Tibial artery (tissue), 4 donors: ENCODE results near the gene GPRC5B.

ENCODE experiments used
- DNase-seq, 2 donors: peaks; one replicate each; pipeline ENCODE4 v3.0.0-alpha.2; 2019
- H3K27ac ChIP-seq, 2 donors: fragments of 200-600 bp; sonication (generic) in 1 of 2; 1 replicate in 1 of 2; 2 replicates in 1 of 2; pipeline ENCODE4 v1.5.1; 2018 to 2019; ENCODE audit warnings: mild to moderate bottlenecking in 1 of 2
- H3K27me3 ChIP-seq, 2 donors: fragments of 200-600 bp; sonication (generic) in 1 of 2; one replicate each; pipeline versions ENCODE4 v1.5.1 to v1.6.0; 2016 to 2019
- H3K36me3 ChIP-seq, 3 donors: fragments of 200-600 bp; sonication (generic) in 2 of 3; one replicate each; pipeline ENCODE4 v1.5.1; 2016 to 2019; ENCODE audit warnings: mild to moderate bottlenecking in 2 of 3
- H3K4me1 ChIP-seq, 4 donors: fragments of 200-600 bp; sonication (generic) in 2 of 4; 1 replicate in 3 of 4; 2 replicates in 1 of 4; pipeline ENCODE4 v1.5.1; 2016 to 2019
- H3K4me3 ChIP-seq, 2 donors: fragments of 200-600 bp; sonication (generic) in 1 of 2; 1 replicate in 1 of 2; 2 replicates in 1 of 2; pipeline ENCODE4 v1.5.1; 2018 to 2019; ENCODE audit warnings: mild to moderate bottlenecking in 2 of 2
- H3K9me3 ChIP-seq, 3 donors: fragments of 200-600 bp; sonication (generic) in 1 of 3; one replicate each; pipeline ENCODE4 v1.5.1; 2016 to 2019
- intact Hi-C: fragments of 100-400 bp; cut with DNase I; formaldehyde crosslinking; loops from one replicate; pipeline ENCODE4 v1.15.0; 2023; ENCODE audit warnings: low total_unique reads
- TF ChIP-seq, protein P1 (sequence below), 2 experiments: fragments of 200-600 bp in 1 of 2; fragments of 450-650 bp in 1 of 2; IDR thresholded peaks; one replicate each; pipeline ENCODE4 v1.5.1; 2017 to 2019; ENCODE audit warnings: antibody characterized with exemption in 2 of 2, mild to moderate bottlenecking in 1 of 2, moderate library complexity in 1 of 2

GPRC5B gene

DNA sequence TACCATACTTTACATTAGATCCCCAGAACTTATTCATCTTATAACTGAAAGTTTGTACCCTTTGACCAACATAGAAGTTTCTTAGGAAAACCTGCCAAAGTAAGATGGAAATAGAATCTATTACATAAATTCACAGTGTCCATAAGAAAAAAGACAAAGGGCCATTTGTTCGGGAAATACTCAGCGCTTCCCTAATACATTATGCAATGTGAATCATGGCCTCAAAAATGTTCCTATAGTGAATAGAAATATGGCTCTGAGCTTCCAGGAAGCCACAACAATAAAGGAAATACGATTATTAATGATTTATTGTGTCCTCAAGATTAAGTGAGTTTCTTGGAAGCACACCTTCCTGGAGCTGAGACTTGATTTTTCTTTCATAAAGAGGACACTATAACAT lies 51.5 kb downstream of the GPRC5B start:
- Histone ChIP-seq H3K9me3 (no peaks in the 10 kb centered on the region), H3K4me1 (no peaks in the 10 kb centered on the region), H3K27me3 (no peaks in the 10 kb centered on the region), H3K36me3 (no peaks in the 10 kb centered on the region), H3K4me3 (no peak overlapping the region), H3K27ac (no peak overlapping the region)
- TF ChIP-seq, protein P1, sequence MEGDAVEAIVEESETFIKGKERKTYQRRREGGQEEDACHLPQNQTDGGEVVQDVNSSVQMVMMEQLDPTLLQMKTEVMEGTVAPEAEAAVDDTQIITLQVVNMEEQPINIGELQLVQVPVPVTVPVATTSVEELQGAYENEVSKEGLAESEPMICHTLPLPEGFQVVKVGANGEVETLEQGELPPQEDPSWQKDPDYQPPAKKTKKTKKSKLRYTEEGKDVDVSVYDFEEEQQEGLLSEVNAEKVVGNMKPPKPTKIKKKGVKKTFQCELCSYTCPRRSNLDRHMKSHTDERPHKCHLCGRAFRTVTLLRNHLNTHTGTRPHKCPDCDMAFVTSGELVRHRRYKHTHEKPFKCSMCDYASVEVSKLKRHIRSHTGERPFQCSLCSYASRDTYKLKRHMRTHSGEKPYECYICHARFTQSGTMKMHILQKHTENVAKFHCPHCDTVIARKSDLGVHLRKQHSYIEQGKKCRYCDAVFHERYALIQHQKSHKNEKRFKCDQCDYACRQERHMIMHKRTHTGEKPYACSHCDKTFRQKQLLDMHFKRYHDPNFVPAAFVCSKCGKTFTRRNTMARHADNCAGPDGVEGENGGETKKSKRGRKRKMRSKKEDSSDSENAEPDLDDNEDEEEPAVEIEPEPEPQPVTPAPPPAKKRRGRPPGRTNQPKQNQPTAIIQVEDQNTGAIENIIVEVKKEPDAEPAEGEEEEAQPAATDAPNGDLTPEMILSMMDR (IDR thresholded peaks at IDR 0.05), result no peak
- intact Hi-C loops, result no loop called here
- DNase-seq, result no peak

DNA sequence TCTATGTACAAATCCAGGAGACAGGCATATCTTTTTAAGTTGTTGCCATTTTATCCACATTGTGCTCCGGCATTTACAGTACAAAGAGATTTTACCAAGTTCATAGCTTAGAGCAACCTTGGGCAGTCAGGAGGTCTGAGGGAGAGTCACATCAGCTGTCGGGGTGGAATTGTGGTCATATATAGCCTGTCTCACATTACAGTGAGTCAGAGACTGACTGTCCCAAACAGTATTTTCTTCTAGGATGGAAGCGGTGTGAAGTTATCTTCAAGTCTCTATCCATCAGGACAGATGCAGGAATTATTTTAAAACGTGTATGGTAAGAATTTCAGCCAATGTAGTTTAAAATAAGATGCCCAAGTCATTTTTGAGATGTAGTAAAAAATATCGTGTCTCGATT lies 53.0 kb downstream of the GPRC5B start:
- Histone ChIP-seq H3K4me3 (no peak overlapping the region), H3K36me3 (peaks cover 0 to 4% (median 0%) of the 10 kb centered on the region in 3 donors), H3K27me3 (no peaks in the 10 kb centered on the region), H3K9me3 (no peaks in the 10 kb centered on the region), H3K27ac (no peak overlapping the region), H3K4me1 (no peaks in the 10 kb centered on the region)
- DNase-seq, result no peak
- TF ChIP-seq, protein P1 (IDR thresholded peaks at IDR 0.05), result no peak
- intact Hi-C loops, result no loop called here

DNA sequence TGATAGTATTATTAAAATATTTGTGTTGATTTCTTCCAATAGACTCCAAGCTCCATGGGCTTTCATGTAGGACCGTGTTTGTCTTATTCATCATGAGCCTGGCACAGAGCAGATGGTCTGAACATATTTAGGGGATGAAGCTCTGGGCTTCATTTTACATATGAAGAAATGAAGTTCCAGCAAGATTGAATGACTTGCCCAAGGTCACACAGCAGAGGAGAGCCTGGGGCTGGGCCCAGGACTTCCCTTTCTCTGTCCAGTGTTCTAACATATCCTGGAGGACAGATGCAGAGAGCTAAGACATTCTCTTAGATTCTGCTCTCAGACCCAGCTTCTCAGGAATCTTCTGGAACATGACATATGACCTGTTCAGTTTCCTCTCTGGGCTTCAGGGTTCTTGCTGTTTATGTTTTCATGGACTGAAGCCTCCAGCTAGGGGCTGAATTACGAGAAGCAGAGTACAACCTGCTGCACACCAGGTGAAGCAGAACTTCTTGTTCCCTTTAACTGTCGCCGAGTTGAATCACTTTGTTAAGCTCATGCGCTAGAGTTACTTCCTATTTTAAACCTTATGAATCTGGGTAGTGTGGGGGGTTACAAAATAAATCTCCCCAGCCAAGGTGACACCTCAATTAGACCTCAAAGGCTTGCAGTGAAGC lies 53.6 kb downstream of the GPRC5B start:
- Histone ChIP-seq H3K27ac (no peak overlapping the region), H3K4me1 (no peaks in the 10 kb centered on the region), H3K4me3 (no peak overlapping the region), H3K27me3 (no peaks in the 10 kb centered on the region), H3K36me3 (peaks cover 0 to 4% (median 0%) of the 10 kb centered on the region in 3 donors), H3K9me3 (no peaks in the 10 kb centered on the region)
- DNase-seq, result no peak
- intact Hi-C loops, result no loop called here
- TF ChIP-seq, protein P1 (IDR thresholded peaks at IDR 0.05), result no peak

DNA sequence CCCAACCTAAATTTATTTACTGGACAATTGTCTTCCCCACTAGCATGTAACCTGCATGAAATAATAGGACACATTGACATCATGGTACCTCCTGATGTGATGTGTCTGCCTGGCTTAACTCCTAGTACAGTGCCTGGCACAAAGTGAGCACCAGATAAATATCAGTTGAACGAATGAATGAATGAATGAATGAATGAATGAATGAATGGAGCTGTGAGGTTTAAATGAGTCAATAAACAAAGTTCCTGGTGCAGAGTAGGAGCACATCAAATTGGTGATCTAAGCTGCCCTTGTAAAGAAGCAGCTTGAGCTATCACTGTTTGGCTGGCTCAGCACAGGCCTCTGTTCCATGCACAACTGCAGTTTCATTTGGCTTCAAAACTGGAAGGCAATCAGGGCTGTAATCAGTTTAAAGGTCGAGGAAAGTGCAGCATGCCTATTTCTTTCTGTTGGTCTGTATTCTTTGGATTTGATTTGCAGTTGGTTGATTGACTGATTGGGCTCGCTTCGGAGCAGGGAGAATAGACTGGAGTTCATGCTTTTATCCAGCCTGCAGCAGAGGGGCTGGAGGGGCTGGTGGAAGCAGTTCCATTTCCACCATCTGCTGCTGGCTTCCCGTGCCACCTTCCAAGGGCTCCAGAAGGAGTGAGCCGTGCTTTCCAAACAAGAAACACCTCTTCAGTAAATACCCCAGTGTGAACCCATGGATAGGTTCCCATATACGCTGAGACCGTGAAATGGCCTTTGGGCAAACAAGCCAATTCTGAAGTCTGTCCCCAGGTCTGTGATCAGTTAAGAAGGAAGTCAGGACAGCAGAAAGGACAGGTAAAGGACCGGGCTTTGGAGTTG lies 54.6 kb downstream of the GPRC5B start:
- H3K36me3 ChIP-seq, result peaks cover 0 to 4% (median 0%) of the 10 kb centered on the region in 3 donors
- H3K9me3 ChIP-seq, result no peaks in the 10 kb centered on the region
- no peak for DNase-seq
- TF ChIP-seq, protein P1 (IDR thresholded peaks at IDR 0.05), result no peak
- H3K27ac ChIP-seq, result no peak overlapping the region
- H3K4me1 ChIP-seq, result no peaks in the 10 kb centered on the region
- intact Hi-C loops, result no loop called here
- no peak overlapping the region for H3K4me3 ChIP-seq
- no peaks in the 10 kb centered on the region for H3K27me3 ChIP-seq

DNA sequence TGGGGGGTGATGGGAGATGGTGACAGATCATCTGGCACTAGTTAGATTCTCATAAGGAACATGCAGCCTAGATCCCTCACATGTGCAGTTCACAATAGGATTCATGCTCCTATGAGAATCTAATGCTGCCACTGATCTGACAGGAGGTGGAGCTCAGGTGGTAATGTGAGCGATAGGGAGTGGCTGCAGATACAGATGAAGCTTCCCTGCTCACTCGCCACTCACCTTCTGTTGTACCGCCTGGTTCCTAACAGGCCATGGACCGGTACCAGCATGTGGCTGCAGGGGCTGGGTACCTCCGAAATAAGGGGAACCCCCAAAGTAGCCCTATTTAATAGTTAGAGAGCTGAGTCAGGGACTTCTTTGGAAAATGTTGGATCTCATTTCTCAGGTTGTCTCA lies 60.4 kb downstream of the GPRC5B start:
- Histone ChIP-seq H3K4me1 (no peaks in the 10 kb centered on the region), H3K4me3 (no peak overlapping the region), H3K27ac (no peak overlapping the region), H3K9me3 (no peaks in the 10 kb centered on the region), H3K27me3 (no peaks in the 10 kb centered on the region), H3K36me3 (peaks cover 0 to 4% (median 0%) of the 10 kb centered on the region in 3 donors)
- no peak for DNase-seq
- intact Hi-C loops, result no loop called here
- TF ChIP-seq, protein P1 (IDR thresholded peaks at IDR 0.05), result no peak
